GM21717 (cell line): ENCODE results near the gene CPHXL.

Experiments used
- ATAC-seq: cut with Tn5 transposase; IDR thresholded peaks from one replicate; pipeline ENCODE4 v1.9.1; 2021; ENCODE audit warnings: mild to moderate bottlenecking, moderate library complexity; ENCODE audit not compliant: unreplicated experiment

Gene CPHXL

DNA sequence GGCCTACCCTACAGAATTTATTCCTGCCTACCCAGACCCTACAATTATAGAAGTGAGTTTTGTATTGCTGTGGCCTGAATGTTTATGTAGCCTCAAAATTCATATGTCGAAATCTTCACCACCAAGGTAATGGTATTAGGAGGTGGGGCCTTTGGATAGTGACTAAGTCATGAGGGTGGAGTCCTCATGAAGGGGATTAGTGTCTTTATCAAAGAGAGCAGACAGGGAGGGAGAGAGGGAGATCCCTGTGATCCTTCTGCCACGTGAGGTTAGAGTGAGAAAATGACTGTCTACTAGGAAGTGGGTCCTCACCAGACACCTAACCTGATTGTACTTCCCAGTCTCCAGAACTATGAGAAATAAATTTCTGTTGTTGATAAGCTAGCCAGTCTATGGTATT lies 24.0 kb downstream of the CPHXL start:
- ATAC-seq: no peak

DNA sequence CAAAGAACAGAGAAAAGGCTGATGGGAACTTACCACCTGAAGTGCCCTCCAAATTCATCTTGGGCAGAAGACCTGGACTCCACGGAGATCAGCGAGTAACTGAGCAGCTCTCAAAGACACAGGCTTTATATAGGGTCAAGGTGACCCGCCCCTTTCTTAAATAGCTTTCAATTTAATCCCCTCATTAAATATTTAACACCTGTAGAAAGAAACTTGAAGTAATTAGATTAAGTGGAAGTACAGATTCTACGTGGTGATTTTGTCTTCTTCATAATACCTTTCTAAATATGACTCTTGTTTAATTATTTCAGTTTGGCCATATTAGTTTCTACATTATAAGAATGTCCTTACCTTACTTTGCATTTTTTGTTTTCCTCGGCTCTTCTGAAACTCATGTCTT lies 24.9 kb downstream of the CPHXL start, which contains the start of gene DUXB:
Gene DUXB, minus strand, starts transcription at position 101 of the 400 bp plus-strand sequence. Its CDS starts 43 bp downstream, at position 58.
- ATAC-seq: no peak

DNA sequence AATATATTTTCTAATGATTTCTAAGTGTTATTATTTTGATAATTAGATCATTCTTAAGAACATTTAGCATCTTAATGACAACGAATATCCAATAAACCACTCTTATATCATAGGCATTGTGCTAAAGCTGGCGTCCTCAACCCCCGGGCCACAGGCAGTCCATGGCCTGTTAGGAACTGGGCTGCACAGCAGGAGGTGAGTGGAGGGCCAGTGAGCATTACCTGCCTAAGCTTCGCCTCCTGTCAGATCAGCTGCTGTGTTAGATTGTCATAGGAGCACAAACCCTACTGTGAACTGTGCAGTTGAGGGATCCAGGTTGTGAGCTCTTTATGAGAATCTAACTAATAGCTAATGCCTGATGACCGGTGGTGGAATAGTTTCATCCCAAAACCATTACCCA lies 28.7 kb downstream of the CPHXL start:
- ATAC-seq: no peak

DNA sequence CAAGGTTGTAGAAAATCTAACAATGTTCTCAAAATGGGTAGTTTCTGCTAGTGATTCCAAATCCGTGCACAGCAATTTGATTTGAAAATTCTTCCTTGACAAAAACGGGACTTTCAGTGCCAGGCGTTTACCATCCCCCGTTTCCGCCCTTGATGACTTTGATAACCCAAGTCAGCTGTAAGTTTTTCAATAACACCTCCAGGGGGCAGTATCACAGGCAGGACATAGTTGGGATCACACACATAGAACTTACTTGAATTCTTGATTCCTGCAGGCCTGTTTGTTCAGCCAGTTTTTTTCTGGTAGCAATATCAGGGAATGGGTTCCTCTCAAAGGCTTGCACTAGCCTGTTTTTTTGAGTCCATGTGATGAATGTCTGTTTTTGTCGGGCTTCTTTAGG lies 30.6 kb downstream of the CPHXL start:
- ATAC-seq: no peak

DNA sequence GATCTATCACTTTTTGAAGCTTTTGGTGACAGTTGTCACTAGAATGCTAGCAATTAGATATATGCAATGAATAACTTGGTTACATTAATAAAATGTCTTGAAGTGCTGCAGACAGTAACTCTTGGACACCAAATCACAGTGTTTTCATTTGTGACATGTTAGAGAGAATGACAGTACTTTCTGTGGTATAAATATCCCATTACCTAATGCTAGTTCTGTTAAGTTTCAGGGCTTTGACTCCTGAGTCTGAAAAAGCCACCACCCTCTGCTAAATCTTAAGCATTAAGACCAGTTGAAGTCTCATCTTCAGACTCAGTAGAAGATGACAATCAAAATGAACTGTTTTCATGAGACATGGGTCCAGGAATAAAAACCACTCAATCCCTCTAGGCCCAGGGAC lies 38.9 kb downstream of the CPHXL start:
- no peak for ATAC-seq

DNA sequence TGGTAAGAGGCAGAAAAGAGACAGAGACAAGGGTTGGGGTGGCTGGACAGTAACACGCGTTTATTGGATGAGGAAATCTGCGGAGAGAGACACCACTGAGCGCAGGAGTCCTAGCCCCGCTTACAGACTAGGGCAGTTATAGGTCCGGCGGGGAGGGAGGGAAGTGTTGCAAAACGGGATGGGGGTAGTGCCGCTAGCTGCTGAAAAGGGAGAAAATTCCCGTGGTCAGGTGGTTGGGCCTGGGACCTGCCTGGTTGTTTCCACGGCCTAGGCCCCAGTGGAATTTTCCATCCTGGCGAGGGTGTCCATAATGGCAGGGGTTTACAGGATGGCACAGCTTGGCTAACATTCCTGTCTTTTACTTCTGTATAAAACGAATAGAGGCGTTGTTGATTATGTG lies 44.0 kb downstream of the CPHXL start:
- ATAC-seq: no peak

DNA sequence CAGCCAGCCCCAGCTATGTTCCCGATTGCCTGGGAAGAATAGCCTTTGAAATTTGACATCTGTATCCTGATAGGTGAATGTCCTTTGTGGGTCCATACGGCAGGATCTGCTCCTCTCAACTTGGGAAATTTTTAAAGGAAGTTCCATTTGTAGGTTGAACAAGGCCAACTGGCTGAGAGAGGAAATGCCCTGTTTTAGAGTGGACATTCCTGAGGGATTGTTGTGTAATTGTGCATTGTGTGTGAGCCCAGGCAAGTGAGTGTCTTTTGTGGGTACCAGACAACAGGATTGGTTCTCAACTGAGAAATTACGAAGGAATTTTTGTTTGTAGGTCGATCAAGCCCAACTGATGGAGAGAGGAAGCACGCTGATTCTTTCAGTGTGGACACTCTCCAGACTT lies 46.9 kb downstream of the CPHXL start:
- no peak for ATAC-seq

DNA sequence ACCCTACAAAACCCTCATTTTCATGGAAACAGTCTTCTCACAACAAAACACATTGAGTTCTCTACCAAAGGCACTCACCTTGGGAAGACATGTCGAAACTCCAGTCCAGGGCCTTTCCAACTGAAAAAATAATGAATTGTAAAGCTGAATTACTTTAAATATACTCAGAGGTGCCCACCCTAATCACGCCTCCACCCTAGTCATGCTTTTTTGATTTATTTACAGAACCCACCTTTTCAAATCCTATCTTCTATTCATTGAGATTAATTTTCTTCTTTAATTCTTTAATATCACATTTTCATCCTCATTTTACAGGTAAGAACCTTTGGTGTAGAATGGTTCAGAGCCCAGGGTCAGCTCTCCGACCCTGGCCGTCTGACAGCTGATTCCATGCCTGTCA lies 49.4 kb downstream of the CPHXL start, which contains the start of gene CPHXL2:
Gene CPHXL2, minus strand, starts transcription at position 101 of the 400 bp plus-strand sequence. Its CDS starts 10 bp downstream, at position 91.
- no peak for ATAC-seq

DNA sequence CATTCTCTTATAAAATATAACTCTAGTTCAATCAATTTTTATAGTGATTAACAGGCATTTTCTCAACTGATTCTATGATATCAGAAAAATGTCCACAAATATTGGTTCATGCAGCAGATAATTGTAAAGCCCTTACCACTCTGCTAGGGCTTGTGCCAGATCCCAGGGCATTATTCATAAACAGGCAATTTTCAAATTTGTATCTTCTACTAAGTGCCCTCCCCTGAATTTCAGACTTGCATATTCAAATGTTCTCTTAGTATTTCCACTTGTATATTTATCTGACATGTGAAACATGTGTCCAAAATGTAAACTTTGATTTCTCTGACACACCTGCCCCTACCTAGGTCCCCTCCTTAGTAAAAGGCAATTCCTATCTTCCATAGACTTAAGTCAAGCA lies 58.8 kb downstream of the CPHXL start:
- no peak for ATAC-seq
